ENCODE data around the gene AUTS2.

Gene AUTS2

GRCh38 chr7:69567800-69568199 lies 30.5 kb upstream of the AUTS2 start:
- peaks cover 9% of the 10 kb centered on the region for H3K4me1 ChIP-seq (ENCODE audit: control insufficient read depth, insufficient read depth, low read length)
- POLR2A ChIA-PET: no interaction called here
- no peaks in the 10 kb centered on the region for H3K9me3 ChIP-seq (ENCODE audit: control insufficient read depth, insufficient read depth, low read depth, low read length)
- CTCF ChIA-PET: no interaction called here
- H3K36me3 ChIP-seq (ENCODE audit: control insufficient read depth in 2 of 2, insufficient read depth in 1 of 2, low read length in 2 of 2): no peaks in the 10 kb centered on the region
- TF ChIP-seq, protein P1, sequence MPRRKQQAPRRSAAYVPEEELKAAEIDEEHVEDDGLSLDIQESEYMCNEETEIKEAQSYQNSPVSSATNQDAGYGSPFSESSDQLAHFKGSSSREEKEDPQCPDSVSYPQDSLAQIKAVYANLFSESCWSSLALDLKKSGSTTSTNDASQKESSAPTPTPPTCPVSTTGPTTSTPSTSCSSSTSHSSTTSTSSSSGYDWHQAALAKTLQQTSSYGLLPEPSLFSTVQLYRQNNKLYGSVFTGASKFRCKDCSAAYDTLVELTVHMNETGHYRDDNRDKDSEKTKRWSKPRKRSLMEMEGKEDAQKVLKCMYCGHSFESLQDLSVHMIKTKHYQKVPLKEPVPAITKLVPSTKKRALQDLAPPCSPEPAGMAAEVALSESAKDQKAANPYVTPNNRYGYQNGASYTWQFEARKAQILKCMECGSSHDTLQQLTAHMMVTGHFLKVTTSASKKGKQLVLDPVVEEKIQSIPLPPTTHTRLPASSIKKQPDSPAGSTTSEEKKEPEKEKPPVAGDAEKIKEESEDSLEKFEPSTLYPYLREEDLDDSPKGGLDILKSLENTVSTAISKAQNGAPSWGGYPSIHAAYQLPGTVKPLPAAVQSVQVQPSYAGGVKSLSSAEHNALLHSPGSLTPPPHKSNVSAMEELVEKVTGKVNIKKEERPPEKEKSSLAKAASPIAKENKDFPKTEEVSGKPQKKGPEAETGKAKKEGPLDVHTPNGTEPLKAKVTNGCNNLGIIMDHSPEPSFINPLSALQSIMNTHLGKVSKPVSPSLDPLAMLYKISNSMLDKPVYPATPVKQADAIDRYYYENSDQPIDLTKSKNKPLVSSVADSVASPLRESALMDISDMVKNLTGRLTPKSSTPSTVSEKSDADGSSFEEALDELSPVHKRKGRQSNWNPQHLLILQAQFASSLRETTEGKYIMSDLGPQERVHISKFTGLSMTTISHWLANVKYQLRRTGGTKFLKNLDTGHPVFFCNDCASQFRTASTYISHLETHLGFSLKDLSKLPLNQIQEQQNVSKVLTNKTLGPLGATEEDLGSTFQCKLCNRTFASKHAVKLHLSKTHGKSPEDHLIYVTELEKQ (tag by site-specific recombination; IDR thresholded peaks at IDR 0.05; ENCODE audit: borderline replicate concordance): no peak
- TF ChIP-seq ZNF76 (tag by site-specific recombination; IDR thresholded peaks at IDR 0.05; ENCODE audit: borderline replicate concordance, low read depth): no peak
- no peak for TF ChIP-seq ZNF404 (tag by site-specific recombination; IDR thresholded peaks at IDR 0.05)
- no peak for TF ChIP-seq ZNF174 (tag by site-specific recombination; IDR thresholded peaks at IDR 0.05)
- no peak for TF ChIP-seq ZNF18 (tag by site-specific recombination; IDR thresholded peaks at IDR 0.05)
- TF ChIP-seq ZNF266 (tag by site-specific recombination; IDR thresholded peaks at IDR 0.05; ENCODE audit: low read depth): no peak
- TF ChIP-seq ZNF169 (tag by site-specific recombination; IDR thresholded peaks at IDR 0.05): no peak
- no peak for TF ChIP-seq ZNF792 (tag by site-specific recombination; IDR thresholded peaks at IDR 0.05)
- TF ChIP-seq ZSCAN30 (tag by site-specific recombination; IDR thresholded peaks at IDR 0.05): no peak
- no peak for TF ChIP-seq ZNF645 (tag by site-specific recombination; IDR thresholded peaks at IDR 0.05)
- no peak for TF ChIP-seq ZNF354C (tag by site-specific recombination; IDR thresholded peaks at IDR 0.05; ENCODE audit: borderline replicate concordance, low read depth)
- H3K4me3 ChIP-seq (ENCODE audit: low read depth, low read length): no peak overlapping the region
- H3K27ac ChIP-seq (ENCODE audit: extremely low read depth, low read depth, low read length): no peak overlapping the region

DNA sequence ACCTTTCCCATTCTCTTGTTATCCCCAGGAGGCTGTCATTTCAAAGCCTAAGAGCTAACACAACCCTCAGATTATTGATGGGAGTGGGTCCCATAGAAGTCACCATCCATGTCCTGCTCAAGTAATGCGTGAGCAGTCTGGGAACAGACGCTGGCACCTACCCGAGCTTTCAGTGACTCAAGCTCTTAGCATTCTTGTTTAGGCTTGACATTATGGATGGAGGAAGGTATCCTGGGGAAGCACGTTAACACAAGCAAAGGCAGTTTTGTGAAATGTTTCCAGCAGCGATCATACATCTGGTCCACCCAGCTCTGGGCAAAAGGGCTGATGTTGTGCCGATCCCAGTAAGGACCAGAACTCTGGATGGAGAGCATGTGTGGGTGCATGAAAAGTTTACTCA lies 30.0 kb upstream of the AUTS2 start:
- H3K36me3 ChIP-seq (ENCODE audit: control insufficient read depth in 2 of 2, insufficient read depth in 1 of 2, low read length in 2 of 2): no peaks in the 10 kb centered on the region
- CTCF ChIA-PET: interaction anchor here (0.6 to 0.7 kb wide), 2 partner anchors 102 to 197 kb away, joined by 3 read pairs; no protein-coding TSS in a partner anchor
- H3K27ac ChIP-seq (ENCODE audit: extremely low read depth, low read depth, low read length): no peak overlapping the region
- H3K9me3 ChIP-seq (ENCODE audit: control insufficient read depth, insufficient read depth, low read depth, low read length): no peaks in the 10 kb centered on the region
- TF ChIP-seq ZNF707 (tag by site-specific recombination; IDR thresholded peaks at IDR 0.05) (no peak), ZFP69B (tag by site-specific recombination; IDR thresholded peaks at IDR 0.05) (no peak), ZNF184 (tag by site-specific recombination; IDR thresholded peaks at IDR 0.05) (no peak), ZNF341 (tag by site-specific recombination; IDR thresholded peaks at IDR 0.05; ENCODE audit: low read depth) (no peak), ZNF175 (tag by site-specific recombination; IDR thresholded peaks at IDR 0.05) (no peak), ZNF776 (tag by site-specific recombination; IDR thresholded peaks at IDR 0.05; ENCODE audit: borderline replicate concordance) (no peak), ZBTB8A (tag by site-specific recombination; IDR thresholded peaks at IDR 0.05) (no peak), ZNF548 (tag by site-specific recombination; IDR thresholded peaks at IDR 0.05) (no peak), GLI2 (tag by site-specific recombination; IDR thresholded peaks at IDR 0.05; ENCODE audit: borderline replicate concordance, low read depth) (no peak), ZNF677 (tag by site-specific recombination; IDR thresholded peaks at IDR 0.05) (no peak), ZFP41 (tag by site-specific recombination; IDR thresholded peaks at IDR 0.05; ENCODE audit: borderline replicate concordance) (no peak), ZNF18 (tag by site-specific recombination; IDR thresholded peaks at IDR 0.05) (no peak), ZNF266 (tag by site-specific recombination; IDR thresholded peaks at IDR 0.05; ENCODE audit: low read depth) (no peak), ATF2 (tag by site-specific recombination; IDR thresholded peaks at IDR 0.05; ENCODE audit: low read depth) (no peak)
- POLR2A ChIA-PET: no interaction called here
- peaks cover 9% of the 10 kb centered on the region for H3K4me1 ChIP-seq (ENCODE audit: control insufficient read depth, insufficient read depth, low read length)
- no peak overlapping the region for H3K4me3 ChIP-seq (ENCODE audit: low read depth, low read length)
